Measurements from ENCODE around the gene DNAH6. TPM values are rescaled to one million over a fixed set of nuclear protein-coding genes. Genes with fewer than 3 reads are reported as not detected.

Gene DNAH6
- total RNA-seq, 1 experiment from 2014 or later = 0.39 TPM

- no peak overlapping the region for H3K4me3 Mint-ChIP-seq
- CTCF ChIA-PET = no interaction called here
- DNase-seq (ENCODE audit: low spot score) = no peak
- no peaks in the 10 kb centered on the region for H3K4me1 Mint-ChIP-seq
- peaks cover 10% of the 10 kb centered on the region; the same call in 1 of the 2 replicates for H3K27me3 Mint-ChIP-seq (ENCODE audit: low read depth)
- H3K27ac Mint-ChIP-seq = no peak overlapping the region
- H3K36me3 Mint-ChIP-seq = peaks cover 46% of the 10 kb centered on the region
- POLR2A ChIA-PET = no interaction called here
- no peak for ATAC-seq
- TF ChIP-seq, protein P1, sequence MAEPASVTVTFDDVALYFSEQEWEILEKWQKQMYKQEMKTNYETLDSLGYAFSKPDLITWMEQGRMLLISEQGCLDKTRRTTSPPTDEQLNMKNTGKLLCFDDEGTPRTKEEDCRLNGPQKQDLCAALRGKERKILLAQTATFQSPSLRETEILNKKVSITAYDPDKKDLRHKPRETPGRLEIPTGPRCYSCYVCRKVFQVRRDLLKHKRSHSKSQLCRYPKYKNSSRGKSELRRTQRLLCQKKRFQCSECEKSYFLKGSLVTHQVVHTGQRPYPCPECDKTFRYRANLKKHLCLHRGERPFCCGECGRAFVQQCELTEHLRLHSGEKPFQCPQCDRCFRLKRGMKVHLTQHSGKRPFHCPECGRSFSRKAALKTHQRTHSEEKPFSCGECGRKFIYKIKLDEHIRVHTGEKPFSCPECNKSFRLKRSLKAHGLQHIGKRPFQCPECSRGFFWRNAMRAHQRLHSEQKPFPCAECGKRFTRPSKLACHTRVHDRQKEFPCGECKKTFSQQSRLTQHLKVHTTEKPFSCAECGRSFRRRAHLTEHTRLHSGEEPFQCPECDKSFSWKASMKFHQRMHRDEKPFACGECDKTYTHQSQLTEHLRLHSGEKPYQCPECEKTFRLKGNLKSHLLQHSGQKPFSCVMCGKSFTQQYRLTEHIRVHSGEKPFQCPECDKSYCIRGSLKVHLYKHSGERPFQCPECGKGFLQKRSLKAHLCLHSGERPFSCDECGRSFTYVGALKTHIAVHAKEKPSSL (CRISPR knock-in tag; conservative IDR thresholded peaks at IDR 0.05) = no peak
- no peak for TF ChIP-seq CREB1 (CRISPR knock-in tag; IDR thresholded peaks at IDR 0.05)
- TF ChIP-seq IRF2 (CRISPR knock-in tag; IDR thresholded peaks at IDR 0.05; ENCODE audit: borderline replicate concordance, low read depth) = no peak
- TF ChIP-seq ZNF263 (CRISPR knock-in tag; IDR thresholded peaks at IDR 0.05; ENCODE audit: low read depth) = no peak
- no peak for TF ChIP-seq GRHL2 (CRISPR knock-in tag; IDR thresholded peaks at IDR 0.05; ENCODE audit: insufficient replicate concordance, severe bottlenecking)
- TF ChIP-seq ZNF416 (CRISPR knock-in tag; IDR thresholded peaks at IDR 0.05) = no peak
- TF ChIP-seq ZBTB21 (CRISPR knock-in tag; IDR thresholded peaks at IDR 0.05; ENCODE audit: borderline replicate concordance) = no peak
- TF ChIP-seq, protein P2, sequence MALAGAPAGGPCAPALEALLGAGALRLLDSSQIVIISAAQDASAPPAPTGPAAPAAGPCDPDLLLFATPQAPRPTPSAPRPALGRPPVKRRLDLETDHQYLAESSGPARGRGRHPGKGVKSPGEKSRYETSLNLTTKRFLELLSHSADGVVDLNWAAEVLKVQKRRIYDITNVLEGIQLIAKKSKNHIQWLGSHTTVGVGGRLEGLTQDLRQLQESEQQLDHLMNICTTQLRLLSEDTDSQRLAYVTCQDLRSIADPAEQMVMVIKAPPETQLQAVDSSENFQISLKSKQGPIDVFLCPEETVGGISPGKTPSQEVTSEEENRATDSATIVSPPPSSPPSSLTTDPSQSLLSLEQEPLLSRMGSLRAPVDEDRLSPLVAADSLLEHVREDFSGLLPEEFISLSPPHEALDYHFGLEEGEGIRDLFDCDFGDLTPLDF (CRISPR knock-in tag; IDR thresholded peaks at IDR 0.05) = no peak
- TF ChIP-seq ZNF138 (CRISPR knock-in tag; conservative IDR thresholded peaks at IDR 0.05) = no peak
- TF ChIP-seq TP53 (CRISPR knock-in tag; IDR thresholded peaks at IDR 0.05) = no peak
- no peak for TF ChIP-seq ZNF671 (CRISPR knock-in tag; IDR thresholded peaks at IDR 0.05)
- no peak for TF ChIP-seq ZNF396 (CRISPR knock-in tag; IDR thresholded peaks at IDR 0.05; ENCODE audit: borderline replicate concordance)
- TF ChIP-seq, protein P3, sequence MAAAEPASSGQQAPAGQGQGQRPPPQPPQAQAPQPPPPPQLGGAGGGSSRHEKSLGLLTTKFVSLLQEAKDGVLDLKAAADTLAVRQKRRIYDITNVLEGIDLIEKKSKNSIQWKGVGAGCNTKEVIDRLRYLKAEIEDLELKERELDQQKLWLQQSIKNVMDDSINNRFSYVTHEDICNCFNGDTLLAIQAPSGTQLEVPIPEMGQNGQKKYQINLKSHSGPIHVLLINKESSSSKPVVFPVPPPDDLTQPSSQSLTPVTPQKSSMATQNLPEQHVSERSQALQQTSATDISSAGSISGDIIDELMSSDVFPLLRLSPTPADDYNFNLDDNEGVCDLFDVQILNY (CRISPR knock-in tag; IDR thresholded peaks at IDR 0.05) = no peak
- no peak for TF ChIP-seq ZNF232 (CRISPR knock-in tag; IDR thresholded peaks at IDR 0.05)
- TF ChIP-seq, protein P4, sequence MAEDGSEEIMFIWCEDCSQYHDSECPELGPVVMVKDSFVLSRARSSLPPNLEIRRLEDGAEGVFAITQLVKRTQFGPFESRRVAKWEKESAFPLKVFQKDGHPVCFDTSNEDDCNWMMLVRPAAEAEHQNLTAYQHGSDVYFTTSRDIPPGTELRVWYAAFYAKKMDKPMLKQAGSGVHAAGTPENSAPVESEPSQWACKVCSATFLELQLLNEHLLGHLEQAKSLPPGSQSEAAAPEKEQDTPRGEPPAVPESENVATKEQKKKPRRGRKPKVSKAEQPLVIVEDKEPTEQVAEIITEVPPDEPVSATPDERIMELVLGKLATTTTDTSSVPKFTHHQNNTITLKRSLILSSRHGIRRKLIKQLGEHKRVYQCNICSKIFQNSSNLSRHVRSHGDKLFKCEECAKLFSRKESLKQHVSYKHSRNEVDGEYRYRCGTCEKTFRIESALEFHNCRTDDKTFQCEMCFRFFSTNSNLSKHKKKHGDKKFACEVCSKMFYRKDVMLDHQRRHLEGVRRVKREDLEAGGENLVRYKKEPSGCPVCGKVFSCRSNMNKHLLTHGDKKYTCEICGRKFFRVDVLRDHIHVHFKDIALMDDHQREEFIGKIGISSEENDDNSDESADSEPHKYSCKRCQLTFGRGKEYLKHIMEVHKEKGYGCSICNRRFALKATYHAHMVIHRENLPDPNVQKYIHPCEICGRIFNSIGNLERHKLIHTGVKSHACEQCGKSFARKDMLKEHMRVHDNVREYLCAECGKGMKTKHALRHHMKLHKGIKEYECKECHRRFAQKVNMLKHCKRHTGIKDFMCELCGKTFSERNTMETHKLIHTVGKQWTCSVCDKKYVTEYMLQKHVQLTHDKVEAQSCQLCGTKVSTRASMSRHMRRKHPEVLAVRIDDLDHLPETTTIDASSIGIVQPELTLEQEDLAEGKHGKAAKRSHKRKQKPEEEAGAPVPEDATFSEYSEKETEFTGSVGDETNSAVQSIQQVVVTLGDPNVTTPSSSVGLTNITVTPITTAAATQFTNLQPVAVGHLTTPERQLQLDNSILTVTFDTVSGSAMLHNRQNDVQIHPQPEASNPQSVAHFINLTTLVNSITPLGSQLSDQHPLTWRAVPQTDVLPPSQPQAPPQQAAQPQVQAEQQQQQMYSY (CRISPR knock-in tag; IDR thresholded peaks at IDR 0.05) = no peak
- TF ChIP-seq HMGA2 (CRISPR knock-in tag; IDR thresholded peaks at IDR 0.05) = no peak
- no peak for TF ChIP-seq NFYB (CRISPR knock-in tag; conservative IDR thresholded peaks at IDR 0.05; ENCODE audit: low read depth)
- TF ChIP-seq SP1 (CRISPR knock-in tag; conservative IDR thresholded peaks at IDR 0.05) = no peak
- peaks cover 84% of the 10 kb centered on the region for H3K9me3 Mint-ChIP-seq
Observed at GRCh38 chr2:84474176-84474575, 42.1 kb upstream of the DNAH6 start.

DNA sequence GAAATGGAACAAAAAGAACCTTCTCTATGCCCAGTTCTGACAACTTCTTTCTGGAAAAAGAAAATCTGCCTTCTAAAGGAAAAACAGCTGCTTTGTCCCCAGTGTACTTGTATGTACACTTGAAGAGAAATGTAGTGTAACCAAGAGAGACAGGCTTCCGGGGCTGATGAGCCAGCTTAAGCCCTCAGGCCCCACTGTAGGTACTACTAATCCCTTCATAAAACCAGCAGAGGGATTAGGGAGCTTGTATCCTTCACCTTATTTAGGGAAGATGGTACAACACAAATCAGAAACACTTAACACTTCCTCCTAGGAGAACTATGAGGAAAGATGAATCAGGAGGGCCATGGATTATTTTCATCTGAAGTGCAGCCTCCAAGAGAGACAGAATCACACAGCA lies 38.4 kb upstream of the DNAH6 start:
- Mint-ChIP-seq H3K4me1 (no peaks in the 10 kb centered on the region), H3K27ac (no peak overlapping the region), H3K9me3 (peaks cover 52% of the 10 kb centered on the region), H3K27me3 (ENCODE audit: low read depth) (peaks cover 6% of the 10 kb centered on the region; the same call in 1 of the 2 replicates), H3K4me3 (no peak overlapping the region), H3K36me3 (peaks cover 17% of the 10 kb centered on the region)
- ChIA-PET CTCF (no interaction called here), POLR2A (no interaction called here)
- DNase-seq (ENCODE audit: low spot score) (no peak), ATAC-seq (no peak)
- TF ChIP-seq MXD4 (CRISPR knock-in tag; IDR thresholded peaks at IDR 0.05; ENCODE audit: borderline replicate concordance) (no peak), SMAD3 (CRISPR knock-in tag; IDR thresholded peaks at IDR 0.05; ENCODE audit: borderline replicate concordance) (no peak), ZBTB21 (CRISPR knock-in tag; IDR thresholded peaks at IDR 0.05; ENCODE audit: borderline replicate concordance) (no peak), SP1 (CRISPR knock-in tag; conservative IDR thresholded peaks at IDR 0.05) (no peak), ERG (CRISPR knock-in tag; IDR thresholded peaks at IDR 0.05) (no peak), NFYB (CRISPR knock-in tag; conservative IDR thresholded peaks at IDR 0.05; ENCODE audit: low read depth) (no peak), FOXK1 (CRISPR knock-in tag; IDR thresholded peaks at IDR 0.05) (no peak), FOXP4 (CRISPR knock-in tag; IDR thresholded peaks at IDR 0.05) (no peak), TCF7 (CRISPR knock-in tag; IDR thresholded peaks at IDR 0.05; ENCODE audit: low read depth) (no peak)
- TF ChIP-seq, protein P5, sequence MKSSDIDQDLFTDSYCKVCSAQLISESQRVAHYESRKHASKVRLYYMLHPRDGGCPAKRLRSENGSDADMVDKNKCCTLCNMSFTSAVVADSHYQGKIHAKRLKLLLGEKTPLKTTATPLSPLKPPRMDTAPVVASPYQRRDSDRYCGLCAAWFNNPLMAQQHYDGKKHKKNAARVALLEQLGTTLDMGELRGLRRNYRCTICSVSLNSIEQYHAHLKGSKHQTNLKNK (CRISPR knock-in tag; IDR thresholded peaks at IDR 0.05) = no peak

All from WTC11 (cell line).